GM19025 (cell line): ENCODE data around the gene TTLL7.
"Not testable (repeated sequence)": the region's sequence is repeated elsewhere in the genome, so short reads cannot be mapped to it uniquely, and the experiment has no call there.

Experiments used
- ATAC-seq: cut with Tn5 transposase; IDR thresholded peaks from one replicate; pipeline ENCODE4 v1.9.1; 2021; ENCODE audit warnings: mild to moderate bottlenecking, low read depth, moderate library complexity; ENCODE audit not compliant: unreplicated experiment

The TTLL7 gene

GRCh38 chr1:83996621-83997020 lies 2.3 kb downstream of the TTLL7 start:
- no peak for ATAC-seq

GRCh38 chr1:83996191-83996590 lies 2.7 kb downstream of the TTLL7 start:
- no peak for ATAC-seq

- no peak for ATAC-seq
These were observed 3.3 kb downstream of the TTLL7 start for GRCh38 chr1:83995649-83996048.

- ATAC-seq, result no peak
These were observed 4.8 kb downstream of the TTLL7 start for GRCh38 chr1:83994111-83994510.

- ATAC-seq, result no peak
These were observed 8.2 kb downstream of the TTLL7 start for GRCh38 chr1:83990734-83991133.

- ATAC-seq, result no peak
These were observed 13.9 kb downstream of the TTLL7 start for GRCh38 chr1:83985048-83985447.

GRCh38 chr1:83983918-83984317 lies 15.0 kb downstream of the TTLL7 start:
- ATAC-seq, result not testable (repeated sequence)

- ATAC-seq, result no peak
These were observed 20.9 kb downstream of the TTLL7 start for GRCh38 chr1:83978056-83978455.

- ATAC-seq, result no peak
These were observed 22.0 kb downstream of the TTLL7 start for GRCh38 chr1:83976920-83977319.

- no peak for ATAC-seq
These were observed 28.1 kb downstream of the TTLL7 start for GRCh38 chr1:83970802-83971201.

GRCh38 chr1:83970114-83970513 lies 28.8 kb downstream of the TTLL7 start:
- ATAC-seq, result no peak

GRCh38 chr1:83967336-83967735 lies 31.6 kb downstream of the TTLL7 start:
- no peak for ATAC-seq

- no peak for ATAC-seq
These were observed 34.8 kb downstream of the TTLL7 start for GRCh38 chr1:83964153-83964552.

GRCh38 chr1:83961571-83962295 lies 37.2 kb downstream of the TTLL7 start:
- ATAC-seq, result no peak

GRCh38 chr1:83960669-83961277 lies 38.2 kb downstream of the TTLL7 start:
- no peak for ATAC-seq

GRCh38 chr1:83959824-83960498 lies 39.0 kb downstream of the TTLL7 start:
- no peak for ATAC-seq

GRCh38 chr1:83958704-83959103 lies 40.2 kb downstream of the TTLL7 start:
- ATAC-seq, result no peak

- no peak for ATAC-seq
These were observed 44.6 kb downstream of the TTLL7 start for GRCh38 chr1:83954166-83954823.

- ATAC-seq, result no peak
These were observed 48.7 kb downstream of the TTLL7 start for GRCh38 chr1:83950106-83950661.

- ATAC-seq, result no peak
These were observed 56.0 kb downstream of the TTLL7 start for GRCh38 chr1:83942914-83943313.

GRCh38 chr1:83934550-83934949 lies 64.4 kb downstream of the TTLL7 start:
- no peak for ATAC-seq
